T-cell (primary cell): Measurements from ENCODE around the gene SNX9. TPM values are rescaled to one million over a fixed set of nuclear protein-coding genes. Genes with fewer than 3 reads are reported as not detected.

Experiments used
- ATAC-seq, 4 experiments: fragments of 200-7000 bp in 3 of 4; fragments of 150-1000 bp in 1 of 4; cut with Tn5 transposase; replicated peaks in 1 of 4; 1 replicate in 3 of 4; 2 replicates in 1 of 4; pipeline ENCODE4 v1.10.0; 2021; ENCODE audit warnings: moderate library complexity in 3 of 4, mild to moderate bottlenecking in 2 of 4, moderate number of reproducible peaks in 1 of 4
- CTCF ChIA-PET, 2 donors: fragments of 300-600 bp; sonication (Branson Sonifier 250); formaldehyde crosslinking; loops; one replicate each; lab custom pipeline; 2022; ENCODE audit warnings: antibody characterized with exemption in 2 of 2; lab: Charles Lee
- POLR2A ChIA-PET, 2 donors: fragments of 300-600 bp; sonication (Branson Sonifier 250); formaldehyde crosslinking; loops; one replicate each; lab custom pipeline; 2022; ENCODE audit warnings: antibody characterized with exemption in 2 of 2; lab: Charles Lee
- DNase-seq, 35 experiments: peaks; one replicate each; pipeline versions ENCODE4 v3.0.0 to v3.0.0-alpha.2; 2013 to 2023
- H3K27ac ChIP-seq: one replicate; pipeline ENCODE4 v1.5.1; 2013; ENCODE audit warnings: low read length
- H3K27me3 ChIP-seq, 2 experiments: replicated peaks in 1 of 2; 1 replicate in 1 of 2; 2 replicates in 1 of 2; pipeline versions ENCODE4 v1.6.1 to v1.7.0; 2013; ENCODE audit warnings: low read length in 1 of 2, mixed read lengths in 1 of 2; ENCODE audit not compliant: control insufficient read depth in 2 of 2, insufficient read depth in 2 of 2; ENCODE audit errors: extremely low read depth in 1 of 2
- H3K36me3 ChIP-seq, 2 donors: 1 replicate in 1 of 2; 2 replicates in 1 of 2; pipeline versions ENCODE4 v1.6.1 to v1.7.0; 2013; ENCODE audit warnings: low read length in 1 of 2; ENCODE audit not compliant: control insufficient read depth in 2 of 2, insufficient read depth in 1 of 2; ENCODE audit errors: extremely low read depth in 1 of 2
- H3K4me1 ChIP-seq, 2 experiments: 1 replicate in 1 of 2; 2 replicates in 1 of 2; pipeline versions ENCODE4 v1.6.1 to v1.7.0; 2013; ENCODE audit warnings: low read length in 2 of 2, mixed read lengths in 1 of 2; ENCODE audit not compliant: insufficient read depth in 2 of 2, control insufficient read depth in 1 of 2; ENCODE audit errors: extremely low read depth in 1 of 2
- H3K4me3 ChIP-seq, 2 donors: 1 replicate in 1 of 2; 2 replicates in 1 of 2; pipeline versions ENCODE4 v1.5.1 to v1.7.0; 2013; ENCODE audit warnings: mild to moderate bottlenecking in 2 of 2, low read length in 1 of 2, moderate library complexity in 1 of 2; ENCODE audit not compliant: control insufficient read depth in 1 of 2; ENCODE audit errors: extremely low read depth in 1 of 2
- H3K9me3 ChIP-seq: 2 replicates; pipeline ENCODE4 v1.7.0; 2013
- H3K27ac Mint-ChIP-seq, 2 donors: one replicate each; pipeline ENCODE4 v1.8.0; 2020 to 2021; ENCODE audit warnings: mild to moderate bottlenecking in 2 of 2, mixed read lengths in 2 of 2
- H3K27me3 Mint-ChIP-seq, 2 donors: one replicate each; pipeline ENCODE4 v1.8.0; 2021 to 2022; ENCODE audit warnings: mixed read lengths in 2 of 2
- H3K36me3 Mint-ChIP-seq: one replicate; pipeline ENCODE4 v1.8.0; 2021; ENCODE audit warnings: mixed read lengths
- H3K4me1 Mint-ChIP-seq, 3 donors: one replicate each; pipeline ENCODE4 v1.8.0; 2020 to 2022; ENCODE audit warnings: mixed read lengths in 3 of 3, mild to moderate bottlenecking in 1 of 3
- H3K4me3 Mint-ChIP-seq, 3 donors: one replicate each; pipeline ENCODE4 v1.8.0; 2020 to 2022; ENCODE audit warnings: mild to moderate bottlenecking in 3 of 3, mixed read lengths in 3 of 3, moderate library complexity in 3 of 3
- H3K9me3 Mint-ChIP-seq, 3 donors: one replicate each; pipeline ENCODE4 v1.8.0; 2020 to 2022; ENCODE audit warnings: mixed read lengths in 3 of 3
- WGBS: methylation state at CpG from one replicate; pipeline ENCODE4 v1.1.5; 2013; ENCODE audit warnings: missing lambda C conversion rate; ENCODE audit not compliant: insufficient coverage; 5-methylcytosine and 5-hydroxymethylcytosine counted together
- total RNA-seq, 35 experiments: library from RNA in 6 of 35; stranded (reverse) in 6 of 35; fragments of 120-200 nt in 1 of 35; gene quantifications; one replicate each; pipeline versions ENCODE4 v1.2.1 to v1.2.4 and lab custom pipeline; 2013 to 2026

The SNX9 gene
- total RNA-seq, 5 donors from 2014 or later (not counting 1 experiment from before 2014, with no cell fraction given), result 20.5 to 25.9 (median 23.7) TPM

DNA sequence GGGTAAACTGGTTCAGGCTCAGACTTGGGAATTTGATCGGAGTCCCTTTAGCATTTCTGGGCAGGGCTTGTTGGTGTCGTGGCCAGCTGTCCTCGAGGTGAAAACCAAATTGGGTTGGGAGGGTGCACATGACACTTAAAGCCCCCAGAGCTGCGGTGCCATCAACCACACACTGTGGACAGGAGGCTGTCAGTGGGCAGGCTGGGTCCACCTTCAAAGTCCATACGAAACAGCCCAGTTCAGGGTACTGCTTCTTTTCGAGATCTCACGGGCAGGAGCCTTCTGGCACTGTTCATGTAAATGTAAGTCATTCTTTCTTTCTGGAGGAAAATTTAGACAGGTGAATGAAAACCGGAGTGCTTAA, 165.6 kb downstream of the SNX9 start:
- H3K27me3 Mint-ChIP-seq, result no peaks in the 10 kb centered on the region
- ATAC-seq, result no peak
- ChIA-PET CTCF (no interaction called here), POLR2A (no interaction called here)
- Histone ChIP-seq H3K9me3 (no peaks in the 10 kb centered on the region), H3K27ac (no peak overlapping the region), H3K4me3 (no peak overlapping the region), H3K27me3 (no peaks in the 10 kb centered on the region), H3K4me1 (peaks cover 49 to 58% of the 10 kb centered on the region in 2 experiments), H3K36me3 (peaks cover 0 to 2% of the 10 kb centered on the region in 2 donors)
- H3K27ac Mint-ChIP-seq, result peak overlapping the region in 1 of 2 donors; percentile 56
- 90% methylated on average over 2 of the region's 8 CpGs for WGBS
- no peaks in the 10 kb centered on the region for H3K9me3 Mint-ChIP-seq
- H3K4me1 Mint-ChIP-seq, result peaks cover 61 to 72% (median 63%) of the 10 kb centered on the region in 3 donors
- H3K4me3 Mint-ChIP-seq, result peak overlapping the region in 1 of 3 donors; percentile 82
- DNase-seq, result no peak
- peaks cover 3% of the 10 kb centered on the region for H3K36me3 Mint-ChIP-seq

DNA sequence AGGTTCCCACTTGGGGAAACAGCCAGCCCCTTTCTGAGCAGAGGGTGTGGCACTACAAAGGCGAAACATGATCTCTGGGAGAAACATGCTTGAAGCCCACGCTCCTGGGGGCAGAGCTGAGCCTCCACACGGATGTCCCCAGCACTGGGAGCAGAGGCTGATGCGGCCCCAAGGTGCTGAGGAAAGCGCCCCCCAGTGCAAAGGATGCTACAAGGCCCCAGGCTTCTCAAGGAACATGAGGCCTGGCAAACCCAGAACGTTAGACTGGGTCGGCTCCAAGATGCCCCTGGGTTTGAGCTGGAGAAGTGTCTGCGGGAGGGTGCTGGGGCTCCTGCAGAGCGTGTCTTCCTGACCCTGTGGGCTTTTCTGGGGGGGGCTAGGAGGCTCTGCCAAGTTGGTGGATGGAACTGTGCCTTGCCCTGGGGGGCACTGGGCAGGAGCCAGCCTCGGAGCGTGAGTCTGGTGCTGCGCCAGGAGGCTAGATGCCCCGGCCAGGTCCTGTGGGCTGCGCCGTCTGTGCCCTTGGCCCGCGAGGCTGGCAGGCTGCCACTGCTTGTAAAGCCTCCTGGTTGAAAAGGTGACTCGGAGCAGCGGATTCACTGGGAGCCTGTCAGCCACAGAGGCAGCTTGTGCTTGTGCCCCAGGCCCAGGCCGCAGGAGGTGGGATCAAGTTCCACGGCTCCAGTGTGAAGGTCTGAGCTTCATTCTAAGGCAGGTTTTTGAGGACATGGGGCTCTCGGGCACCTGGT, 166.7 kb downstream of the SNX9 start:
- ATAC-seq (peak; percentile 11 to 25 (median 16)), DNase-seq (peak in 1 of 35 experiments; percentile 17)
- no peaks in the 10 kb centered on the region for H3K9me3 ChIP-seq
- Mint-ChIP-seq H3K4me1 (peaks cover 60 to 71% (median 63%) of the 10 kb centered on the region in 3 donors), H3K4me3 (peak overlapping the region in 2 of 3 donors; percentile 75 to 82), H3K36me3 (peaks cover 3% of the 10 kb centered on the region), H3K27me3 (no peaks in the 10 kb centered on the region), H3K9me3 (no peaks in the 10 kb centered on the region), H3K27ac (peak overlapping the region; percentile 94 to 96)
- peak overlapping the region; percentile 37 for H3K27ac ChIP-seq
- POLR2A ChIA-PET, result no interaction called here
- peaks cover 48 to 56% of the 10 kb centered on the region in 2 experiments for H3K4me1 ChIP-seq
- H3K4me3 ChIP-seq, result peak overlapping the region; percentile 15 to 20
- CTCF ChIA-PET, result no interaction called here
- WGBS, result 71% methylated on average over 21 of the region's 22 CpGs
- peaks cover 0 to 2% of the 10 kb centered on the region in 2 donors for H3K36me3 ChIP-seq
- no peaks in the 10 kb centered on the region for H3K27me3 ChIP-seq

DNA sequence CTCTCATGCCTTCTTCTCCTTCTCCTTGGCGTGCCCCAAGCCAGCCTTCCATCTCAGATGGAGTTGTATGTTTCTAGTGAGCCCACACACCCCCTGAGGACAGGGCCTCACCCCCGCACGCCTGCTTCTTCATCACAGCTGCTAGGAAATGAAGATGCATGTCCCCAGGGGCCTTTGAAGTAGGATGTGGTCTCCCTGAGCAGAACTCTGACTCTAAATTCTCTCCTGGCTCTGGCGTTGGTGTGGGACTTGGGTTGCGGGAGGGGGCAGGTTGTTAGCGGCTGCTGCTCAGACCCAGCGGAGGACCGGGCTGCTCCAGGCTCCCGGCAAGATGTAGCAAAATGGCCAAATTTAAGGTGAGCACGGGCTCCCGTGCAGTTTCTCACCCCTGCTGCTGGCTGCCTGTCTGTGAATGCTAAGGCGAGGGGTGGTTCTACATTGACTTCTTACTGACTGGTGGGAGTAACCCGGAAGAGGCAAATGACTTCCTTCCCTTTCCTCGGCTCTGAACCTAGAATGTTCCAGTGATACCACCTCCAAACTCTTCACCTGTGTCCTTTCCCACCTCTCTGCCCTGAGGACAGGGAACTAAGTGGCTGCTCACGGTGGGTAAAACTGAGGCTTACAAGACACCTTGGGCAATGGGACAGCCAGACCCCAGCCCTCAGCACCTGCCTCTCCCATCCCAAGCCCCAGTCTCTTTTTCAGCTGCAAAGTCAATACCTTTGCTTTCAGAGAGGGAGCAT, 167.4 kb downstream of the SNX9 start:
- peaks cover 59 to 67% (median 66%) of the 10 kb centered on the region in 3 donors for H3K4me1 Mint-ChIP-seq

DNA sequence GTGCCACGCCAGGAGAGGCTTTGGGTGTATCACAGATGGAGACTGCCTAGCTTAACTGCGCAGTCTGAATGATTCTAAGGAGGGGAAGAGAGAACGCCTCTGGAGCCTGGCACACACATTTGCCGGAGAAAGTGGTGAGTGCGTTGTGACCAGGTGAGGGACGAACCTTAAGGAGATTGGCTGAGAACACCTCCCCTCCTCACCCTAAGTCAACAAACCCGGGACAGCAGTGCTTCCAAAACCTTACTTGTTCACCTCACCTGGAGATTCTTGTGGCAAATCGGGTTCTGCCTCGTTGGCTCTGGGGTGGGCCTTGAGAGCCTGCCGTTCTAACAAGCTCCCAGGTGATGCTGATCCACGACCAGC, 168.0 kb downstream of the SNX9 start:
- Mint-ChIP-seq H3K27me3 (no peaks in the 10 kb centered on the region), H3K4me3 (peak overlapping the region in 2 of 3 donors; percentile 75 to 82), H3K4me1 (peaks cover 58 to 71% (median 67%) of the 10 kb centered on the region in 3 donors), H3K9me3 (no peaks in the 10 kb centered on the region), H3K36me3 (peaks cover 3% of the 10 kb centered on the region), H3K27ac (peak overlapping the region; percentile 94 to 96)
- ATAC-seq (no peak), DNase-seq (no peak)
- Histone ChIP-seq H3K36me3 (peaks cover 0 to 2% of the 10 kb centered on the region in 2 donors), H3K27ac (no peak overlapping the region), H3K4me1 (peaks cover 40 to 46% of the 10 kb centered on the region in 2 experiments), H3K27me3 (no peaks in the 10 kb centered on the region), H3K9me3 (no peaks in the 10 kb centered on the region), H3K4me3 (no peak overlapping the region)
- POLR2A ChIA-PET, result interaction anchor here in 1 of 2 donors (0.6 kb wide), 1 partner anchor 9 kb away, joined by 7 read pairs; no protein-coding TSS in a partner anchor
- WGBS, result 96% methylated on average over 4 of the region's 11 CpGs
- CTCF ChIA-PET, result no interaction called here

More for the DNA sequence above, 167.4 kb downstream of the SNX9 start:
- no peaks in the 10 kb centered on the region for H3K27me3 Mint-ChIP-seq
- DNase-seq (peak in 20 of 35 experiments; percentile 10 to 51 (median 32)), ATAC-seq (peak; percentile 80 to 84 (median 82))
- H3K4me1 ChIP-seq, result peaks cover 44 to 50% of the 10 kb centered on the region in 2 experiments
- H3K27me3 ChIP-seq, result no peaks in the 10 kb centered on the region
- 55% methylated on average over 11 of the region's 15 CpGs for WGBS
- H3K27ac Mint-ChIP-seq, result peak overlapping the region; percentile 94 to 96
- H3K9me3 Mint-ChIP-seq, result no peaks in the 10 kb centered on the region
- peak overlapping the region; percentile 15 to 20 for H3K4me3 ChIP-seq
- H3K36me3 ChIP-seq, result peaks cover 0 to 2% of the 10 kb centered on the region in 2 donors
- POLR2A ChIA-PET, result no interaction called here
- H3K9me3 ChIP-seq, result no peaks in the 10 kb centered on the region
- CTCF ChIA-PET, result no interaction called here
- peak overlapping the region; percentile 75 to 82 (median 76) for H3K4me3 Mint-ChIP-seq
- H3K27ac ChIP-seq, result peak overlapping the region; percentile 37
- peaks cover 3% of the 10 kb centered on the region for H3K36me3 Mint-ChIP-seq

DNA sequence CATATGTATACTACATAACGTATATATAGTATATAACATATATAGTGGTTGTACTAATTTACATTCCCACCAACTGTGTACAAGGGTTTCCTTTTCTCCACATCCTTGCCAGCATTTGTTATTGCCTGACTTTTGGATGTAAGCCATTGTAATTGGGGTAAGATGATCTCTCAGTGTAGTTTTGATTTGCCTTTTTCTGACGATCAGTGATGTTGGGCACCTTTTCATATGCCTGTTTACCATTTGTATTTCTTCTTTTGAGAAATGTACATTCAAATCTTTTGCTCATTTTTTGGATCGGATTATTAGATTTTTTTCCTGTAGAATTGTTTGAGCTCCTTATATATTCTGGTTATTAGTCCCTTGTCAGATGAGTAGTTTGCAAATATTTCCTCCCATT, 170.0 kb downstream of the SNX9 start:
- POLR2A ChIA-PET, result interaction anchor here (0.9 kb wide), 2 partner anchors 8 kb away, joined by 6 to 8 read pairs; no protein-coding TSS in a partner anchor
- no peaks in the 10 kb centered on the region for H3K36me3 ChIP-seq
- no CpG with 5 or more reads among the region's 3 CpGs for WGBS
- no peak overlapping the region for H3K27ac Mint-ChIP-seq
- CTCF ChIA-PET, result interaction anchor here (0.6 to 2.4 kb wide), 6 partner anchors 10 to 106 kb away, joined by 3 to 9 read pairs (median 5); no protein-coding TSS in a partner anchor
- H3K27me3 Mint-ChIP-seq, result no peaks in the 10 kb centered on the region
- peaks cover 39 to 44% of the 10 kb centered on the region in 2 experiments for H3K4me1 ChIP-seq
- H3K36me3 Mint-ChIP-seq, result peaks cover 3% of the 10 kb centered on the region
- H3K27ac ChIP-seq, result no peak overlapping the region
- H3K4me3 Mint-ChIP-seq, result no peak overlapping the region
- no peaks in the 10 kb centered on the region for H3K9me3 Mint-ChIP-seq
- no peaks in the 10 kb centered on the region for H3K9me3 ChIP-seq
- no peak overlapping the region for H3K4me3 ChIP-seq
- no peak for ATAC-seq
- DNase-seq, result no peak
- peaks cover 62 to 86% (median 70%) of the 10 kb centered on the region in 3 donors for H3K4me1 Mint-ChIP-seq
- H3K27me3 ChIP-seq, result no peaks in the 10 kb centered on the region
